Vagina (tissue), 2 donors: ENCODE results near the gene PHLDB2.

Source experiments
- POLR2A ChIP-seq, 2 donors: fragments of 450-650 bp; IDR thresholded peaks; one replicate each; pipeline ENCODE4 v1.6.1; 2017; ENCODE audit warnings: antibody characterized with exemption in 2 of 2, mild to moderate bottlenecking in 2 of 2, moderate library complexity in 2 of 2
- POLR2AphosphoS5 ChIP-seq, 2 donors: sonication (generic); formaldehyde crosslinking; IDR thresholded peaks; one replicate each; pipeline ENCODE4 v1.9.0; 2017; ENCODE audit warnings: antibody characterized with exemption in 2 of 2, mild to moderate bottlenecking in 2 of 2, low read depth in 1 of 2; ENCODE audit not compliant: insufficient read depth in 1 of 2
- TF ChIP-seq, protein P1 (sequence below), 3 experiments: fragments of 450-650 bp in 2 of 3; fragments of 200-600 bp in 1 of 3; sonication (generic) in 1 of 3; IDR thresholded peaks; one replicate each; pipeline ENCODE4 v1.5.1; 2017 to 2019; ENCODE audit warnings: antibody characterized with exemption in 3 of 3, mild to moderate bottlenecking in 2 of 3, moderate library complexity in 2 of 3

DNA sequence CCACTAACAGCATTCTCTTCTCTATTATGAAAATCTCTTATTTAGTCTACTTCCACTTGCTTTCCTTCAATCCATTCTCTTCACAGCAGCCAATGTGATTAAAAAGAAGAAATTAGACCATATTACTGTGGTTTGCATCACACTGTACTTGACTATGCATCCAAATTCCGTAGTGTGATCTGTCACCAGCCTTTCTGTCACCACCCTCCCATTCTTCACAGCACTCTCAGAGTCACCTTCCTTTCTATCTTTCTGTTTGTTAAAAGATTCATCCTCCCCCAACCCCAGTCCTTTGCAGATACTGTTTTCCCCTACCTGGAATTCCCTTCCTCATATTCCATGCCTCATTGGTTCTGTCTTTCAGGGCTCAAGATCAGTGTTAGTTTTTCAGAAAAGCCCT is 64.7 kb downstream of the PHLDB2 start:
- TF ChIP-seq POLR2A (IDR thresholded peaks at IDR 0.05) = no peak
- TF ChIP-seq, protein P1, sequence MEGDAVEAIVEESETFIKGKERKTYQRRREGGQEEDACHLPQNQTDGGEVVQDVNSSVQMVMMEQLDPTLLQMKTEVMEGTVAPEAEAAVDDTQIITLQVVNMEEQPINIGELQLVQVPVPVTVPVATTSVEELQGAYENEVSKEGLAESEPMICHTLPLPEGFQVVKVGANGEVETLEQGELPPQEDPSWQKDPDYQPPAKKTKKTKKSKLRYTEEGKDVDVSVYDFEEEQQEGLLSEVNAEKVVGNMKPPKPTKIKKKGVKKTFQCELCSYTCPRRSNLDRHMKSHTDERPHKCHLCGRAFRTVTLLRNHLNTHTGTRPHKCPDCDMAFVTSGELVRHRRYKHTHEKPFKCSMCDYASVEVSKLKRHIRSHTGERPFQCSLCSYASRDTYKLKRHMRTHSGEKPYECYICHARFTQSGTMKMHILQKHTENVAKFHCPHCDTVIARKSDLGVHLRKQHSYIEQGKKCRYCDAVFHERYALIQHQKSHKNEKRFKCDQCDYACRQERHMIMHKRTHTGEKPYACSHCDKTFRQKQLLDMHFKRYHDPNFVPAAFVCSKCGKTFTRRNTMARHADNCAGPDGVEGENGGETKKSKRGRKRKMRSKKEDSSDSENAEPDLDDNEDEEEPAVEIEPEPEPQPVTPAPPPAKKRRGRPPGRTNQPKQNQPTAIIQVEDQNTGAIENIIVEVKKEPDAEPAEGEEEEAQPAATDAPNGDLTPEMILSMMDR (IDR thresholded peaks at IDR 0.05) = no peak
- no peak for TF ChIP-seq POLR2AphosphoS5 (IDR thresholded peaks at IDR 0.05; ENCODE audit: insufficient read depth in 1 of 2, low read depth in 1 of 2)
